Esophagus muscularis mucosa (tissue), 3 donors: ENCODE results near the gene PAFAH1B2.
"Not testable (repeated sequence)": the region's sequence is repeated elsewhere in the genome, so short reads cannot be mapped to it uniquely, and the experiment has no call there.

Experiments
- CTCF ChIP-seq, 3 experiments: fragments of 200-600 bp in 2 of 3; fragments of 450-650 bp in 1 of 3; sonication (generic) in 2 of 3; IDR thresholded peaks; one replicate each; pipeline ENCODE4 v1.5.1; 2017 to 2019; ENCODE audit warnings: antibody characterized with exemption in 3 of 3, mild to moderate bottlenecking in 2 of 3, moderate library complexity in 1 of 3
- POLR2A ChIP-seq: fragments of 450-650 bp; IDR thresholded peaks from one replicate; pipeline ENCODE4 v1.6.1; 2017; ENCODE audit warnings: antibody characterized with exemption, moderate library complexity, mild to moderate bottlenecking, low read depth
- POLR2AphosphoS5 ChIP-seq, 2 donors: sonication (generic); formaldehyde crosslinking; IDR thresholded peaks; one replicate each; pipeline ENCODE4 v1.6.1; 2017; ENCODE audit warnings: antibody characterized with exemption in 2 of 2

DNA sequence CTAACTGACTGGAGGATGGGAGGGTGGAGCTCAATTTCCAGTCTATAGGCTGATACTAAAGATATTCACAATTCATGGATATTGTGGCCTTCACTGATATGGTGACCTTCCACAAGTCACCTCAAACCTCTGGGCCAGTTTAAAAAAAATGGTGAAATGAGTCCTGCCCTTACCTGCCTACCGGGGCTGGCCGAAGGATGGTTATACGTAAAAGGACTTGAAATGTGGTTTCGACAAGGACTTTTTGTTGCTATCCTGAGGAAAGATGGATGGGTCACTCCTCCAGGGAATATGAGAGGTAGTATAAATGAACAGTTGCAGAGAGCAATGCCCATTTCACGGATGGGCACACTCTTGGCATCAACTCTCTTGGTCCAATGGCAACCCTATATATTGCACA is 63.4 kb downstream of the PAFAH1B2 start:
- not testable (repeated sequence) for TF ChIP-seq CTCF (IDR thresholded peaks at IDR 0.05); POLR2A
- TF ChIP-seq POLR2AphosphoS5 (IDR thresholded peaks at IDR 0.05): peak in 1 of 2 donors; percentile 79
